NCI-H2227 (cell line): ENCODE data around the gene EVX2.

Source experiments
- DNase-seq: peaks from one replicate; lab custom pipeline; 2025; ENCODE audit not compliant: unreplicated experiment; lab: John Stamatoyannopoulos, UW

The EVX2 gene

DNA sequence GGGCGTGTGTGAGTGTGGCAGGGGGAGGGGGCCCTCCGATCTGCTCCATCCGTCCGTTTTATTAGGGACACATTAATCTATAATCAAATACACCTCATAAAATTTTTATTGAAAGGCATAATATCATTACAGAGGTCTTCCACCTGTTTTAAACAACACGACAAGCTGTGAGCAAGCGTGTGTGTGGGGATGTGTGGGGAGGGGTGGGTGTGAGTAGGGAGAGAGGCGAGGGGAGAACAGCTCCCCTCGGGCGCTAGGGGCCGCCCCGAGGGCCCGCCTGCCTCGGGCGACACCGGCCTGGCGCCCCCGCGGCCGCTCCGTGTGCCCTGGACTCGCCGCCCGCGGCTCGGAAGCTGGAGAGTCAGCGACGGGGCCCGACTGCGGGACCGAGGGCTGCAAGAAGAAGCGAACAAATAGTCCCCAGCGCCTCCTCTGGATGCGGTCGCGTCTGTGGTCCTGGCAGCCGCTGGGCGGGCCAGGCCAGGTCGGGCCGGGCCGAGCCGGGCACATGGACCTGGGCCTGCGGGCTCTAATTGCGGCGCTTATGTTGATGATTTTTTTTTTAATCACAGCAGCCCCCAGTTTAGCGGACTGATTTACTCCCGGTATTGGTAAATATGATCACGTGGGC lies 38.4 kb upstream of the EVX2 start:
- peak; percentile 83 for DNase-seq

DNA sequence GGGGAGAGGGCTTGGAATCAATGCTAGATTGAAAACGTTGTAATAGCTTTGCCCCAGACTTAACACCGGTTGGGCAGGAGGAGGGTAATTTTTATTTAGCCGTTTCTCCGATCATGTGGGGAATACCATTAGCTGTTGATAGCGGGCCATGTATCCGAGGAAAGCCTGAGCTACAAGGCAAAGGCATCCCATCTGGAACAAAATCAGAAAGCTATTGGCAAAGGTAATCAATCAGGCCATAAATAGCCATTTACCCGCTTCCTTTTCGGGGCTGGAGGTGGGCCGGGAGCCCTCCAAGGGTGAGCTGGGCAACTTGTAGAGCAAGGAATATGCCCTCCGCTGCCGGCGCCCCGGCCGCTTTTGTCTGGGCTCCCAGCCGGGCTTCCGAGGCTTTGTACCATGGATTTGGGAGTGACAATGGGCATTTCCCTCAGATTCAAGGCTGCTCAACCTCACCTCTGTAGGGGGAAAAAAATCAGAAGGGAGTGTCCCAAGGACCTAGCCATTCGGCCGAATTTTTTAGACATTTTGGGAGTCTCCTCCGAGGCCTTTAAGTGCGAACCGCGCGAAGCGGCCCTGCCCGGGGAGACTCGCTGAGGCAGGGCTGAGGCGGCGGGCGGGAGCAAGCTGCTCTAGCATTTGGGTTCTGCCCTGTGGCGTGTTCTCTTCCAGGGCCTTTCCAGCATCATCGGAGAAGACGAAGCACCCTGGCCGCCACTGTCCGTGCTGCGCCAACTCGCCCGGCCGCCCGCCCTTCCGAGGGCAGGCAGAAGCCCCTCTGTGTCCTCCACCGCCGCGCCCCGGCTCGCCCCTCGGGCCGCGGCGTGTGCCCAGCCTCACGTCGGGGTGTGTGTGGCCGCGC lies 37.7 kb upstream of the EVX2 start:
- DNase-seq, result peak; percentile 30

DNA sequence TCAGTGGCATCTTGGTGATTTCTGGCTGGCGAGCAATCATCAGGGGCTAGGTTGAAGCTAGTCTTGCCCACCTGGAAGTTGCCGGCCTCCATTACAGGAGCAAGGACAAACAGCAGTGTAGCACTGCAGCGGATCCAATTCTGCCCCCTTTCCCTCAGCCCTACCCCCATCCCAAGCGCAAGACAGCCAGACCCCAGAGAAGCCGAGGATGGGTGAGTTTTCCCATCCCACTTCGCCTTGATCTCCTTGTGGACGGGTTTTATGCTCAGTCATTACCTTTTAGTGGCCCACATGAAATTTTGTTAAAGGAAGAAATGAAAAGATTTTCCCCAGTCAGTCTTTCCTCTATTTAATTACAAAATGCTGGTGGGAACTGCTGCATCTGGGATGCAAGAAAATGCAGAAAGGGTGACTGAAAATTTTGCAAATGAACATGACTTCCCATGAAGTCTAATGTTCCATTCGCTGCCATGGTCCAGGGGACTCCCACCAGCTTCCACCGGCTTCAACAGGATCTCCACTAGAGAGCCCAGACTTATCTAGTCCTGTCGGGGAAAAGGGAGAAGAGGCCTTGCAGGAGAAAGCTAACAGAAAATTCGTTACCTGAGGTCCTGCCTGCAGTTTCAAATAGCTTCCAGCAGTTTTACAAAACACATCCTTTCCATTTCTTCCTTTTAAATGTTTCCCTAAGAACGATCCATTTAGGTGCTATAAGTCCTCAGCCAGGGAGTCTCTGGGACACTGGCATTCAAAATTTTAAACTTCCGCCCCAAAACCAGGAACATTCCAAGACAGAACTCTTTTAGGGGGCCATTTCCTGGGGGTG lies 36.8 kb upstream of the EVX2 start:
- DNase-seq, result no peak

DNA sequence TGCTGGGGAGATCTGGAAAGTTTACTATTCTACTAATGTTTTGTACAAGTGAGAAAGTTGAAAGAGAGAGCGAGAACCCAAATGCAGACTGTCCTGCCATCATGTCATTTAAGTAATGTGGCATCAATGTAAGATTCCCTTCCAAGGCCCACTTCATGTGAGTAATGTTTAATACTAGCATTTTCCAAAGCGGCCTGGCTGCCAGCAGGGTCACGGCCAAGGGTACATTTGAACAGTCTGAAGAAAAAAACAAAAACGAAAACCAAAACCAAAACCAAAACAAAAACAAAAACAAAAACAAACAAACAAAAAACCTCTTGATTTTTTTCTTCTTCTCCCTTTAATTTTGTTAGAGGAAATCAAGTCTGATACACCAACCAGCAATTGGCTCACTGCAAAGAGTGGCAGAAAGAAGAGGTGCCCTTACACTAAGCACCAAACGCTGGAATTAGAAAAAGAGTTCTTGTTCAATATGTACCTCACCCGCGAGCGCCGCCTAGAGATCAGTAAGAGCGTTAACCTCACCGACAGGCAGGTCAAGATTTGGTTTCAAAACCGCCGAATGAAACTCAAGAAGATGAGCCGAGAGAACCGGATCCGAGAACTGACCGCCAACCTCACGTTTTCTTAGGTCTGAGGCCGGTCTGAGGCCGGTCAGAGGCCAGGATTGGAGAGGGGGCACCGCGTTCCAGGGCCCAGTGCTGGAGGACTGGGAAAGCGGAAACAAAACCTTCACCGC lies 35.0 kb upstream of the EVX2 start:
- DNase-seq, result peak; percentile 39

DNA sequence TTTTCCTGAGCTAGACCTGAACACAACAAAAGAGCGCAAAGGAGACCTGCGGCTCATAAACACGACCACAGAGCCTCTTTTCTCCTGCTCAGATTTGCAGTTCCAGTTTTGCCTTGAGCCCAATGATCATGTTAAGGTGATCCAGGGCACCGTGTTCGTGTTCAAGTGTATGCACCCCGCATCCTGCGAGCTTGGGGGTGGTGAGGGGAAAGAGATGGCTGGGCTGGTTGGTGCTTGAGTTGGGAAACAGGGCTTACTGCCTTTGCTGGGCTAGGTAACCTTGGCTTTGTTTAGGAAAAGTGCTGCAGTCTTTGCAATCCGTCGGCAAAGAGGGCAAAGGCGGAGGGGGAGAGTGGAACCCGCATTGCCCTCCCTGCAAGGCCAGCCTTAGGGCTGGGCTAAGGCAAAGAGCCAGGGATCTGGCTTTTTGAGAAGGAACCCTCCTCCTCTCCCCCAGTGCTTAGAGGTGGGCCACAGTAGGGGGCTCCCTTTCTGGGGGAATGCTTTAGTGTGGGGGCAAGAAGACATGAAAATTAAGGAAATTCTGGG lies 34.1 kb upstream of the EVX2 start:
- no peak for DNase-seq

DNA sequence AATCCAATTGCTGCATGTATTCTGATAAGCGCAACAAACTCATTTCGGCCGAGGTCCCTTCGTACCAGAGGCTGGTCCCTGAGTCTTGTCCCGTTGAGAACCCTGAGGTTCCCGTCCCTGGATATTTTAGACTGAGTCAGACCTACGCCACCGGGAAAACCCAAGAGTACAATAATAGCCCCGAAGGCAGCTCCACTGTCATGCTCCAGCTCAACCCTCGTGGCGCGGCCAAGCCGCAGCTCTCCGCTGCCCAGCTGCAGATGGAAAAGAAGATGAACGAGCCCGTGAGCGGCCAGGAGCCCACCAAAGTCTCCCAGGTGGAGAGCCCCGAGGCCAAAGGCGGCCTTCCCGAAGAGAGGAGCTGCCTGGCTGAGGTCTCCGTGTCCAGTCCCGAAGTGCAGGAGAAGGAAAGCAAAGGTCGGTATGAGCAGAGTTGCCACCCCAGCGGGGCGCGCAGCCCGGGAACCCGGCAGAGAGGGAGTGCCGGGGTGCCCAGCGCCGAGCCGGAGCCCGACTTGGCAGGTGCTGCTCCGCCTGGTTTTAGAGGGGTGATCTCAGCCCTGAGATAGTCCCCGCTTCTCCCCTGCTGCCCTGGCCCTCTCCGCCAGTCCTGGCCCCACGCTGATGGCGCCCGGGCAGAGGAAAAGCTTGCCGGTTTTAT lies 33.5 kb upstream of the EVX2 start:
- no peak for DNase-seq

DNA sequence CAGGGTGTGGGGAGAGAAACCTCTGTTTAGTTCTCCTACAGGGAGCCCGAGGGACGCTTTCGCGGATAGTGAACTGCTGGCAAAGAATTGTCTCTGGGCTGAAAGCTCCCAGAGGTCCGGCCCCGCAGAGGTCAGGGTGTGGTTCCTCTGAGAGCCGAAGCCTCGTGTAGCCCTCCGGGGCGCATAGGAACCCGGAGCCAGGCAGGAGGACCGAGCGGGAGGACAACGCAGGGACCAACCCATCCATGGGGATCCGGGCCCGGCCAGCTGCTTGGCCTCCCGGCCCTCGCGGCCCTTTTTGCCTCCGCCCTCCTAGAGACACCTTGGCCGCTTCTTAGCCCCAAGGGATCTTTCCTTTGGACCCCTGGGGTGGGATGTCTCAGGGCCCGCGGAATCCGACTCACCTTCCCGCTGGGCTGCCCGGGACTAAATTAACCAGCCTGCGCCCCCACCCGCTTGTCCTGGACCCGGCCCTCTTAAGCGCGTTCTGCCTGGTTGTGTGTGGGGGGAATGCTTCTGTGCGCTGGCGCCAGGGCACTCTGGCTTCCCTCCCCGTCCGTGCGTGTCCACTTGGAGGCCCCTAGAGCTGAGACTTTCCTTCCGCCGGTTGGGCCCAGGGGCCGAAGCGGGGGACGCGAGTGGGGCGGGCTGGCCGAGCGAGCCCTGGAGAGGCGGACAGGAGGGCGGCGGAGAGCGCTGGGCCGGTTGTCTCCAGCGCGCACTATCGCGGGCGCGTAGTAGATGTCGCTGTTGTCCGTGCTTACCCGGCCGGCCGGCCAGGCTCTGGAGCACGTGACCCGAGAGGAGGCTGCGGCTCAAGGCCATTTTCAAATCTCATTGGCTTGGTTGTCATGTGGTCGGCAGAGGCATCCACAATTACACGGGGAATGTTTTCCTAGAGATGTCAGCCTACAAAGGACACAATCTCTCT lies 32.4 kb upstream of the EVX2 start, which contains the start of gene HOXD10:
HOXD10 (plus strand) TSS at position 896 of the 931 bp plus-strand sequence. CDS start 56 bp downstream, outside the sequence.
- DNase-seq, result peak; percentile 76

DNA sequence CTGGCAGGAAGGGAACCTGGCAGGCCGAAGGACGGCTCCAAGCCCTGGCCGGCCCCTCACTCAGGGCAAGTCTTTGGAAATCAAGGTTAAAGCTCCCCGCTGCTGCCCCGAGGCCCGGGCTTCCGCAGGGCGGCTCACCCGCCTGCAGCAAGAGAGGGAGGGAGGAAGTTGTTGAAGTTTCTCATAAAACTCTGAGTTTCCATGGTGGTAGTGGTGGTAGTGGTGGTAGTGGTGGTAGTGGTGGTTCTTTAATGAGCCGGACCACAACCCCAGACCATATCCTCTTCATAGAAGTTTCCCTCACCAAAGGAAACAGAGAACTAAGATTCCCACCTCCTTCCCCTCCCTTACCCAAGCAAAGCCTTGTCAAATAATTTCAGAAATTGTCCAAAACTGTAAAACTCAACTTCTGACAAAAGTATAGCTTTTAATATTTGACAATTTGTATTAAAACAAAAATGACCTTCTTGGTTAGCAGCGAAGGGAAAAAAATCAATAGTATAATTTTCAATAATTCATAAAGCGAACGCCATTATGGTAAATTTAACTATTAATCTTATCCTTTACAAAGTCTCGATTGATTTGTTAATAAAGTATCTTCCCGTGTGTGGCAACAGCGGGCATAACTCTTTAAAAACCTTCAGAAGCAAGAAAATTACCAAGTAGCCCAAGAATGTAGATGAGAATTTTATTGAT lies 31.3 kb upstream of the EVX2 start:
- no peak for DNase-seq

DNA sequence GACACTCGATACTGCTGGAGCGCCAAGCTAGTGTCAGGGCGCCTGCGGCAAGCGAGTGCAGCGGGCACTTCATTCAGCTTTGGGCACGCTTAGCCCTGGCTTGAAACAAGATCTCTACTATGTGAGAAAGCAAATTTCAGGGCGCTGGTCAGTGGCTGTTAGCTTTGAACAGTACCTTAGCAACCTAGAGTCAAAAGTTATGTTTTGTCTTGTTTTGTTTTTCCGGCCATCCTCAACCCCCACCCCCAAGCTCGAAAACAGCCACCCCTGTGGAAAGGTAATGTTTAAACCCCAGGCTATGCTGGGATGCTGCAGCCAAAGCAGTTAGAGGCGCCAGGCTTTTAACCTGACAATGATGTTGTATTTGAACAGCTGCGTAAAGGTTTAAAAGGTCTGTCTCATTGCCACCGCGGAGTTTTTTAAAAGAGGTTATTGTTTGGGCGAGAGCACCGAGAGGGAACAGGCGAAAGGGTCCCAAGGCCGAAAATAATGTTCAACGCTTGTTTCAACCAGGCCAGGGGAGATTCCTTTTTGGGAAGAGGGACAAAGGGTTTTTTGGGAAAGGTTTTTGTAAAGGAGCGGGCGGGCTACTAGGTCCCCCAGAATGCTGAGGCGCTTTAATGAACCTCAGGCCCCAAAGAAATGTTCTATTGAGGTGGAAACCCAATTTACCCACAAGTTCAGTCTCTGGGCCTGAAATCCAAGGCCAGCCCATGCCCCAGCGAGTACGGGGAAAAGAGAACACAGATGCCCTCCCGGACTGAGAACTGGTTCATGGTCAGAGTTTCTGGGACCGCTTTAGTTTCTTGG lies 30.6 kb upstream of the EVX2 start:
- DNase-seq, result no peak

DNA sequence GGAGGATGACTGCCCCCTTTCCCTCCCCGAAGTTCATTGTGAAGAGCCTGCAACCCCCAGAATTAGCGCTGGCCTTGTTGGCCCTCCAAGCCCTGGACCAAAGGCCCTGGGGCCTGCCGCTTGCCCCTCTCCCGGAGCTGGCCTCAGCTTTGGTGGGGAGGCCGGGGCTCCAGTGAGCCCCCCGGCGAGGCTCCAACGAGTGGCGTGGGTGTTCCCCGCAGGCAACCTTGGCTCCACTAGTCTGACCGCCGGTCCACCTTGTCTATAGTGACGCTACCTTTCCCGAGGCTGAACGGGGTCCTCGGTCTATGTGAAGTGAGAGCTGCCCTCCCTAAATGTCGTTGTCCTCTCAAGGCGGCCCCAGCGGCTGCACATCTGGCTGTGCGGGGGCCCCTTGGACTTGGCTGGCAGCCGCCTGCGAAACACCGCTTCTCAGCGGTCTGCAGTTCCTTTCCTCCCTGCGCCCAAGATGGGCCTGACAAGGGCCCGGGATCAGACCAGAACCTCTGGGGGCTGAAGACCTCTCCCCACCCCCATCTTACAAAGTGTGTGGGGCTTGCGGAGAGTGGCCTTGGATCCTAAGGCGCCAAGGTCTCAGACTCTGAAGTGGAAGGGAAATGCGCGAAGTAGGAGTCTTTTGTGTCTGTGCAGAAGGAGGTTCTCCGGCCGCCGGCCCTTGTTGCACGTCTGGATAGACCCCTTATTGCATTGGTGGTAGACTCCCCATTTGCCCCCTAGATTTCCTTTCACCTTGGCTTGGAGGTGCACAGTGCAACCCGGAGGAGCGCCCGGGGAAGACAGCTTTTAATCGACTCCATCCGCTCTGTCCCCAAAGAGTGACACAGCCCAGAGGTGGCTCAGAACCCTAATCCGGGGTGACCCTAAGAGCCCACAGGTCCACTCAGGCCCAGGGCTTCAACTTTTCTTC lies 28.9 kb upstream of the EVX2 start:
- DNase-seq, result no peak

DNA sequence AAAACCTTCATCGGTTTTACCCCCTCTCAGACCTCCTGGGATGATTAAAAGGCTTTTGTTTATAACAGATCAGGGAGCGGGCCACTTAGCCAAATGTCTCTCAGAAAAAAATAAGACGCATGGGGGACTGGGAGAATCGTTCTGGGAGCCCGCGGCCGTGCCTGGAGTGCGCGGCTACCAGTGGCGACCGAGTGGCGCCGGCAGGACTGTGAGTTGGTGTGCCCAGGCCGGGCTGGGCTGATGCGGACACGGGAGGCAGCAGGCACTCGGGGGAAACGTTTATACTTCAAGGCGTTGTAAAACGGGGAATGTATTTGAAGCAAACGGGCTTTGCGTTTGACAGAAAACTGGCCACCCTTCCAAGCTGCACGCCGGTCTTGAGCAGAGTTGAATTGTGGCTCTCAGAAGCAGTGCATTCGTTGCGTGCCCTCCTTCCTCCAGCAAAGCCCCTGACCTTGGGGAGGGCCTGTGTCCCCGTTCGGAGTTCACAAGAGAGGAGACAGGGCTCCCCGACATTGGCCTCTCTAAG lies 28.1 kb upstream of the EVX2 start:
- DNase-seq, result no peak

DNA sequence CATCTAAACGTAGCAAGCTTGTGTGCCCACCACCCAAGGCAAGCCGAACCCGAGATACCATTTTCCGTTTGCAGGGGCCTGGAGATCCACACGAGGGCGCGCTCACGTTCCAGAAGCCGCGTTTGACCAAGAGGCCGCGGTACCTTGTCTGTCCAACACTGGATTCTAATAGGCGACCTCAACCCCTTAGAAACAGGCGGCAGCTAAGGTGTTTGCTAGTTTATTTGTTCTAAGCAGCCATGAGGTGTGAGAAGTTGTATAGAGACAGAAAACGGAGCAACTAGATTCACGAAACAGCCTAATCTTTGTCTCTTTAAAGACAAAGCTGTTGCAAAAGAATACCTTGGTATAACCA lies 27.5 kb upstream of the EVX2 start:
- DNase-seq, result peak; percentile 73

DNA sequence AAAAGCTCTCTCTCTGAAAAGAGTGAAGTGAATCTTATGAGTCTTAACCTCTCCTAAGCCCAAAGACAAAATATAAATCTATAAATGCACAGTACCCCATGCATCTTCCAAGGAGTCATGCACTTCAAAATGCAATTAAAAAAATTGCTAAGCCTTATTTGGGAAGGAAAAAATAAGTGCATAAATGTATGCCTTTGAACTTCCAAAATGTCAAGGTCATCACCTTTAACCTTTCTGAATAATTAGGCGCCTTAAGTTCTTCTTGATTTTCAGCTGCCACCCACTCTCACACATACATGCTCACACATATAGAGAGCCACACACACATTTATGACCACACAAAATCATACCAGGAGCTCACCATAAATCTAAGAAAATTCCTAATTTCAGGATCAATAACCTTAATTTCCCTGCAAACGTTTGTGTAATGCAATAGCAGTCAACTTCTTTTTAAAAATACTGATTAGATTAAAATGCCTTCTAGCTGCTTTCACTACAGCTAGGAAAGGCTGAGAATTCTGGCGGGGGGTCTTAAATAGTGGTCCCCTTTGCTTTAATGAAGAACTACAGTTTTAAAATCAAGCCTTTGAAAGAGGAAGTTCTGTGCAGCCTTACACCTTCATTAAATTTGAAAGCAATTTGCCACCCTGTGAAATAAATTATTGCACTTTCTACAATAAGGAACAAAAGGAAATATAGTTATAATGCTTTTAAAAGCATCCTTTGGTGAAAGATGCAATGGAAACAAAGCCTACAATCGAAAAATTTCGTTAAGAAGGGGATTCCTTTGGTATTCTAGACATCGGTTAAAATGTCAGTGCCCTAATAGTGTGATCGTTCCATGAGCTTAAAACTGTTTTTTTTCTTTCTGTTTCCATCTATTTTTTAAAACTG lies 26.9 kb upstream of the EVX2 start:
- DNase-seq, result no peak

DNA sequence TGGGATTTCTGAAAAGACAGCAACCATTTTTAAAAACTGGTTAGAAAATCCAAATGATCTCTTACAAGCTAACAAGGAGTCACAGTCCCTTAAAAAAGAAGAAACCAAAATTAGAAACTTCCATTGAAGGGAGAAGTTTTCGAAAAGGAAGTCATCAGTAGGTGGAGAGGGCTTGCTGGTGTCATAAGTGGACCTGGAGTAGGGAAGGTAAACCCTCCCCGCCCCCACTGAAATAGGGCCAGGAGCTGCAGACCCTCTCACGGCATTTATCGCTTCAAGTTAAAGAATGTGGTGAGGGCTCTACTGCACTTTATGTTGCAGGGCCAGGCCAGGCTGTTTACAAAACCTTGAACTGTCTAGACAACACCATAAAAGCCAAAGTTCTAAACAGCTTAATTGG lies 26.2 kb upstream of the EVX2 start:
- DNase-seq, result no peak

DNA sequence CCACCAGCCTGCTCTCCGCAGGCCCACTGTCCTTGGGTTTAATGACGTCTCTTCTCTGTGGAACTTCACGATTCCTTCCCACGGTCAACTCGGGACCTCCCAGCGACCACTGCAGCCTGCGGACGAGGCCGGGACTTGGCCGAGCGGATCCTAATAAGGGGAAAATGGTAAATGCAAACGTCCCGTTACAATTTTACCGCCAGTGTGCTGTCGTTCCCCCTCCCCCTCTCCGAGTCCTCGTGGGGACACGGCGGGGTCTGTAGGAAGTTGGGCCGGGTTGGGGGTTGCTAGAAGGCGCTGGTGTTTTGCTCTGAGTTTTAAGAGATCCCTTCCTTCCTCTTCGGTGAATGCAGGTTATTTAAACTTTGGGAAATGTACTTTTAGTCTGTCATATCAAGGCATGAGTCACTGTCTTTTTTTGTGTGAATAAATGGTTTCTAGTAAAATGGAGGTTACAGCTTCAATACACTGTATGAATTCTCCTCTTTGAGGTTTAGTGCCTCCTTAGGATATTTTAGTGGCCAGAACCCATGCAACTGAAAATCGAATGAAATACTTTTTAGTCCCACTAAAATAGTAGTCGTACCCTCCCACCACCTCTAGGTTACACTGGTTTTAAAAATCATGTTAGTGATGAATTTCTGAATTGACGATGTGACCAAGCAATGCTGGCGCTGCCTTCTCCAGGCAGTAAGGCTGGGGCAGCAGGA lies 25.6 kb upstream of the EVX2 start:
- DNase-seq, result no peak
